ENCODE data around the gene ETV3.

- TF ChIP-seq, protein P1, sequence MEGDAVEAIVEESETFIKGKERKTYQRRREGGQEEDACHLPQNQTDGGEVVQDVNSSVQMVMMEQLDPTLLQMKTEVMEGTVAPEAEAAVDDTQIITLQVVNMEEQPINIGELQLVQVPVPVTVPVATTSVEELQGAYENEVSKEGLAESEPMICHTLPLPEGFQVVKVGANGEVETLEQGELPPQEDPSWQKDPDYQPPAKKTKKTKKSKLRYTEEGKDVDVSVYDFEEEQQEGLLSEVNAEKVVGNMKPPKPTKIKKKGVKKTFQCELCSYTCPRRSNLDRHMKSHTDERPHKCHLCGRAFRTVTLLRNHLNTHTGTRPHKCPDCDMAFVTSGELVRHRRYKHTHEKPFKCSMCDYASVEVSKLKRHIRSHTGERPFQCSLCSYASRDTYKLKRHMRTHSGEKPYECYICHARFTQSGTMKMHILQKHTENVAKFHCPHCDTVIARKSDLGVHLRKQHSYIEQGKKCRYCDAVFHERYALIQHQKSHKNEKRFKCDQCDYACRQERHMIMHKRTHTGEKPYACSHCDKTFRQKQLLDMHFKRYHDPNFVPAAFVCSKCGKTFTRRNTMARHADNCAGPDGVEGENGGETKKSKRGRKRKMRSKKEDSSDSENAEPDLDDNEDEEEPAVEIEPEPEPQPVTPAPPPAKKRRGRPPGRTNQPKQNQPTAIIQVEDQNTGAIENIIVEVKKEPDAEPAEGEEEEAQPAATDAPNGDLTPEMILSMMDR (IDR thresholded peaks at IDR 0.05) = no peak
- TF ChIP-seq EZH2phosphoT487 (IDR thresholded peaks at IDR 0.05) (no peak), EZH2 (IDR thresholded peaks at IDR 0.05) (no peak)
Observed at GRCh38 chr1:157147037-157147436, 8.8 kb upstream of the ETV3 start.
